GM18870 (cell line): Measurements from ENCODE around the gene SUPT6H.

Source experiments
- ATAC-seq: cut with Tn5 transposase; IDR thresholded peaks from one replicate; pipeline ENCODE4 v1.9.1; 2021; ENCODE audit warnings: moderate library complexity; ENCODE audit not compliant: unreplicated experiment

SUPT6H gene

GRCh38 chr17:28661635-28662526, at the start of gene SUPT6H, which contains the start of gene SDF2:
SUPT6H (plus strand) TSS chr17:28662205; CDS start chr17:28673402, 11,197 bp downstream.
SDF2 (minus strand) TSS chr17:28661906; CDS start chr17:28661876, 30 bp downstream.
- ATAC-seq, result peak; percentile 64

DNA sequence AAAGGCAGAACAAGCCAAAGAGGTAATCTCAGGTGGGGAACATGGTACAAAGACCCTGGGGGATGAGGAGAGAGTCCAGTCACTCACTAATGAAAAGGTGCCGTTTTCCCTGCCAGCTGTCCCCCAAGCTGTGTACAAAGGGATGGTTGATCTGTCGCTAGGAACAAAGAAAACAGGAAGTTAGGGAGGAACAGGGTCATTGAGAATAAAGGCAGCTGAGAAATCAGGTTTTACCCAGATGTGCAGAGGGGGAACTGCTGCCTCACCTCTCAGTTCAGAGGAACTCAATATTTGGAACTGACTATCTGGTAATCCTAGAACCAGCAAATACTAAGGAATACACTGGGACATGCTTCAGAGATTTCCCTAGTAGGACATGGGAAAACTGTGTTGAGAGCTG, 49.5 kb upstream of the SUPT6H start:
- no peak for ATAC-seq

- no peak for ATAC-seq
These were observed 48.8 kb upstream of the SUPT6H start for GRCh38 chr17:28612936-28613872.

- no peak for ATAC-seq
These were observed 48.0 kb upstream of the SUPT6H start, which contains the start of gene RSKR for GRCh38 chr17:28613931-28614381. RSKR (minus strand) TSS chr17:28614185; CDS start chr17:28614161, 24 bp downstream.

- ATAC-seq, result no peak
These were observed 46.6 kb upstream of the SUPT6H start for GRCh38 chr17:28615260-28615940.

- ATAC-seq, result no peak
These were observed 45.7 kb upstream of the SUPT6H start for GRCh38 chr17:28616281-28616680.

DNA sequence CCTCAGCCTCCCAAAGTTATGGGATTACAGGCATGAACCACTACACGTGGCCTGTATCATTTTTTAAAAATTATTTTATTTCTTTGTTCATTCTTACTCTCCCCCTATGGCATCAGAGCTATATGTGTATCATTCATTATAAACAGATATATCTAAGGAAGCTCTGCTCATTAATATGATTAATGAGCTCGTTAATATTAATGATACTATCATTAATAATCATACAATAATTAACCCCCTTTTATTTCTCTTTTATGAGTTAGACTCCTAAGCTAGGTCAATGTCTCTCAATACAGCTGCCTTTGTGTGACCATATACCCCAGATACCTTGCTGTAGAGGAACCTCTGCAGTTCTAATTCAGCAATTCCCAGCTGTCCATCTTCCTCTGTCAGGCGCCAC, 43.5 kb upstream of the SUPT6H start:
- ATAC-seq, result no peak

GRCh38 chr17:28620010-28620409, 42.0 kb upstream of the SUPT6H start:
- ATAC-seq, result no peak

DNA sequence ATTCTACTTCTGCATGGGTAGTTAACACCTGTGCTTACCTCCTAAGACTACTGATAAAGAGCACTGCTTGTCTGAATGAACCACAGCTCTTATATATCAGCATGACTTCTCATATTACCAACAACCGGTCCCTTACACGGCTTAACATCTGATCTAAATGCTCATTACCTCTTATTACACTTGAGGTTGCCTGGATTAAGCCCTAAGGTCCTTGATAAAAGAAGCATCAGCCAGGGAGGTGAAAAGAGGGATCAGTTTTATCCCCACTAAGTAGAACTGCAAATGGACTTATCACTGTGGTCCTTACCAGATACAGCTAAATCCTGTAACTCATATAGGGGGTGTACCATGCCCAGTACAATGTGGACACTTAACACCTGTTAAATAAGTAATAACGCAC, 39.8 kb upstream of the SUPT6H start:
- no peak for ATAC-seq

GRCh38 chr17:28623696-28624095, 38.3 kb upstream of the SUPT6H start:
- ATAC-seq, result no peak

GRCh38 chr17:28624148-28624547, 37.9 kb upstream of the SUPT6H start:
- ATAC-seq, result no peak

GRCh38 chr17:28626818-28627217, 35.2 kb upstream of the SUPT6H start:
- ATAC-seq, result no peak

DNA sequence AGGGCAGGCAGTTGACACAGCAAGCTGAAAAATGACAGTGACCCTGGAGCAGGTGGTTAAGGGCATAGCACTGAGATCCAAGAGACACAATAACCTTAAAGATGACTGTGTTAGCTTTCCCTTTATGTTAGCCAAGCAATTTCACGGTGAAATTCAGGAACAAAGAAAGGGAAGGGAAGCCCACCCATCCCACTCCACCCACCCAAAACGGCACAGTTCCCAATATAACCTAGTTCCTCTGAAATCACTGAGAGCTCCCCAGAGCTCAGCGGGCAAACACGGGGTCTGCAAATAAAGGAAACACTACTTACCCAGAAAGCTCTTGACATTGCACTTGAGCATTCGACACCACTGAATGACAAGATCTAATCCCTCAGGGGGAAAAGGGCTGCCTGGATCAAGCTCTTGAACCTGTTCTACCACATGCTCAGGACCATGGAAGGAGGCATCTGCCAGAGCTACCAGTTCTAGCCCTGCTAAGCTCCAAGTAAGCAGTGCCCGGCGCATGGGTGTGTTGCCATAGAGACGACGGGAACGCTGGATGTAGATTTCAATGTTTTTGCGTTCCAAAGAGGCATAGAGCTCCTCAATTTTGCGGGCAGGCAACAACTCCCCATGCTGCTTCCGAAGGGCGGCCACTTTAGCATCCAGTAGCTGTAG, 27.7 kb upstream of the SUPT6H start:
- ATAC-seq, result no peak

DNA sequence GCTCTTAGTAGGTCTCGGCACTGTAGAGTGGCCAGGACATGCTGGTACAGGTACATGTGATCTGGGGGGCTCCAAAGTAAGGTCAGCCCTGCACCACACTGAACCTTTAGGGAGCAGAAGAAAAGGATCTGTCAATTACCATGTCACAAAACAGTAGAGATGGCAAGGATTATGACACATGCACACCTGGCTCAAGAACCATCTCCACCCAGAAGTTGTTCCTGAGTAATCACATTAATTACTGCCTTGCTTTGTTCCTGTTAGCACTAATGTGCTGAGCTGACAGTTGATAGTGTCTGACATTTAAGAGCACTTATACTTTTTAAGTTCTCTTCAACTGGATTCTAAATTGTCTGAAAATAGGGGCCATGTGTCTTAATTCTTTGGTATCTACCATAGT, 26.5 kb upstream of the SUPT6H start:
- no peak for ATAC-seq

- ATAC-seq, result no peak
These were observed 20.4 kb upstream of the SUPT6H start for GRCh38 chr17:28641579-28641978.

DNA sequence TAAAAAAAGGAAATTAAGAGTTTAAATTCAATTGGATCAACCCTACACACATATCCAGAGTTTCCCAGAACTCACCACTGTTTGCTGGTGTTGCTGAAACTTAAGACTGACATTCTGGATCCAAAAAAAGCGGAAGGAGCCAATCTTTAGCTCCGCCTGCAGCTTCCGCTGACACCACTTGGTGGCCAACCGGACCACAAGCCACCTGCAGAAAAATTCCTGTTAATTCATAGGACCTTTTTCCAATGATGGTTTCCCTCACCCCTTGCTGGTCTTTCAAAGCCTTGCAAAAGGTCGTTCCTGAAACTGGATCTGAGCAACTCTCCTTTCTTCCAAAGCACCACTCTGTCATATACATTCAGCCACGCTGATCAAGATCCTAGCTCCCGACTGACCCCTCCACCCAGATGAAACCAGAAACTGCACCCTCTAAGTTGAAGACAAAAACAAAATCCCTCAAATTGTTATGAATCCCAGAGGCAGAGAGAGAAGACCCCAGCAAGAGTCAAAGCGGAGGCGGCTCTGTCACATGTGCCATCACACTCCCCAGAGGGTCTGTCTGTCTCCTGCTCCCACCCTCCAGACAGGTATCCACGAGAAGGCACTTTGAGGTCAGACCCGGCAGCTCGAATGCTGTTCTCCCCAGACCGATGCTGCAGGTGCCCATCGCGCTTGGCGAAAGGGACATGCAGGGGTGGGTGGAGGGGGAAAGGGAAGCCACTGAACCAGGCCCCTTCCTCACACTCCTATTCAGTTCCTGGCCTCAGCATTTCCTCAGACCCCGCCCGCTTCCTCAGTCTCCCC, 17.8 kb upstream of the SUPT6H start:
- ATAC-seq, result no peak

DNA sequence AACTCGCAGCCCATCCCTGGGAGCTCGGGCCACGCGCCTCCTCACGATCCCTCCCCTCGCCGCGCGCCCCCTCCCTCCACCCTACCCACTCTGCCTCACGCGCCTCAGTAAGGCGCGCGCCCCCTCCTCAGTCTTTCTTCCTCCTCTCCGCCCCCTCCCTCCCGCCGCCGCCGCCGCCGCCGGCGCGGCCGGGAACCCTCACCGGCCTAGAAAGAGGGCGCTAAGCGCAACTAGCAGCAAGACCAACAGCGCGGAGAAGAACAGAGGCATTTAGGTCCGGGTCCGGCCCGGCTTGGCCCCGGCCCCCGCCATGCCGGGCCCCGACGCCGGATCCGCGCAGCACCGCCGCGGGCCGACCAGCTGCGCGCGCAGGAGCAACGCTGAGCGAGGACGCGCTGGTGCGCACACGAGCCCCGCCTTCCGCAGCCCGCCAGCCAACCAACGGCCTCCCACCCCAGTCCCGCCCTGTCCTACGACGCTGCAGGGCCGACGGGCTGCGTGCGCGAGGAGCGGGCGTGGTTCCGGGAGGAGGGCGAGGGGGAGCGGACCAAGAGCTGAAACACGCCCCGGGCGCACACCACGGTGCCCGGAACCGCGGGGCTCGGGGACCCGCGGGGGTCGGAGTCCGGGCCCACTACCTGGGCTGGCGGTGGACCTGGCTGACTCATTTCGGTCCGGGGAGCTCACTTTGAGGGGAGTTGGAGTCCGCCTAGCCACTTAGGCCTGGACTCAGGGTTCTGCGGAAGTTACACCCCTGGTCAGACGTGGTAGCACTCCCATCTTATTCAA, 17.0 kb upstream of the SUPT6H start, which contains the start of gene BLTP2:
Gene BLTP2 (minus strand): TSS at position 372 of the 789 bp plus-strand sequence. CDS start 102 bp downstream, at position 270.
- ATAC-seq, result peak; percentile 61

DNA sequence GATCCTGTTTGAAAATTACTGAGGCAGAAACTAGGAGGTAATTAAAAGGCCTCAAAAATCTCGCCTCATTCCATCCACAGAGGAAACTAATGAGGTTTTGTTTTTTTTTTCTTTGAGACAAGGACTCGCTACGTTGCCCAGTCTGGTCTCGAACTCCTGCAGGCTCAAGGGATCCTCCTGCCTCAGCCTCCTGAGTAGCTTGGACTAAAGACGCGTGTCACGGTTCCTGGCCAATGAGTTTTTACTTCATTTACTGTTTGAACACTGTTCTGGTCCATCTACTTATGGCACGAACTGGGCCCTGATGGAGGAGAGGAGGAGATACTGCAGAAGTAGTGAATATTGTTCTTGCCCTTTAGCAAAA, 16.4 kb upstream of the SUPT6H start:
- ATAC-seq, result no peak
